ENCODE data around the gene PACS1. TPM values are rescaled to one million over a fixed set of nuclear protein-coding genes. Genes with fewer than 3 reads are reported as not detected.

PACS1 gene
- total RNA-seq, 3 donors from 2014 or later (not counting 1 experiment from before 2014, with no cell fraction given) = 176 to 204 (median 186) TPM

GRCh38 chr11:66126808-66127555, 56.9 kb downstream of the PACS1 start:
- peak; percentile 88 to 98 (median 93) for ATAC-seq
- H3K4me1 ChIP-seq (ENCODE audit: control insufficient read depth, insufficient read depth, low read length) = peaks cover 20% of the 10 kb centered on the region
- peak overlapping the region; percentile 69 for H3K27ac ChIP-seq (ENCODE audit: low read length)

GRCh38 chr11:66130978-66131377, 60.9 kb downstream of the PACS1 start:
- TF ChIP-seq CTCF (IDR thresholded peaks at IDR 0.05) = no peak
- H3K9me3 ChIP-seq (ENCODE audit: control insufficient read depth, insufficient read depth, low read length) = no peaks in the 10 kb centered on the region
- intact Hi-C loops (cut with micrococcal nuclease) = no loop called here
- peaks cover 15% of the 10 kb centered on the region for H3K4me1 ChIP-seq (ENCODE audit: control insufficient read depth, insufficient read depth, low read length)
- H3K4me3 ChIP-seq (ENCODE audit: low read length) = no peak overlapping the region
- H3K4me3 Mint-ChIP-seq = no peak overlapping the region
- no peaks in the 10 kb centered on the region for H3K27me3 Mint-ChIP-seq (ENCODE audit: low read depth in 2 of 2)
- H3K27ac Mint-ChIP-seq = peak overlapping the region; percentile 4 to 67
- peaks cover 34 to 44% of the 10 kb centered on the region in 2 donors for H3K4me1 Mint-ChIP-seq
- ATAC-seq = no peak
- no peaks in the 10 kb centered on the region for H3K36me3 ChIP-seq (ENCODE audit: control insufficient read depth, insufficient read depth, low read length)
- H3K9me3 Mint-ChIP-seq = no peaks in the 10 kb centered on the region
- no peak overlapping the region for H3K27ac ChIP-seq (ENCODE audit: low read length)
- no peak for DNase-seq
- 79% methylated on average over 2 of the region's 3 CpGs for WGBS (ENCODE audit: insufficient coverage)
- H3K36me3 Mint-ChIP-seq = no peaks in the 10 kb centered on the region
- H3K27me3 ChIP-seq (ENCODE audit: control insufficient read depth, insufficient read depth, low read length) = no peaks in the 10 kb centered on the region

More at GRCh38 chr11:66126808-66127555, 56.9 kb downstream of the PACS1 start:
- Mint-ChIP-seq H3K4me1 (peaks cover 37 to 63% of the 10 kb centered on the region in 2 donors), H3K9me3 (no peaks in the 10 kb centered on the region), H3K4me3 (peak overlapping the region; percentile 78), H3K36me3 (no peaks in the 10 kb centered on the region), H3K27ac (peak overlapping the region; percentile 93 to 97), H3K27me3 (ENCODE audit: low read depth in 2 of 2) (no peaks in the 10 kb centered on the region)
- Histone ChIP-seq H3K36me3 (ENCODE audit: control insufficient read depth, insufficient read depth, low read length) (no peaks in the 10 kb centered on the region), H3K9me3 (ENCODE audit: control insufficient read depth, insufficient read depth, low read length) (no peaks in the 10 kb centered on the region), H3K27me3 (ENCODE audit: control insufficient read depth, insufficient read depth, low read length) (no peaks in the 10 kb centered on the region), H3K4me3 (ENCODE audit: low read length) (no peak overlapping the region)
- peak; percentile 41 to 78 for DNase-seq
- 23% methylated on average over 13 of the region's 14 CpGs for WGBS (ENCODE audit: insufficient coverage)
- TF ChIP-seq CTCF (IDR thresholded peaks at IDR 0.05) = no peak
- intact Hi-C loops (cut with micrococcal nuclease) = loop anchor here (2.0 kb wide), 1 partner anchor 56 kb away; the partner anchor contains the start of gene PACS1

- Mint-ChIP-seq H3K27ac (peak overlapping the region; percentile 17 to 67), H3K9me3 (no peaks in the 10 kb centered on the region), H3K36me3 (no peaks in the 10 kb centered on the region), H3K4me3 (no peak overlapping the region), H3K27me3 (ENCODE audit: low read depth in 2 of 2) (no peaks in the 10 kb centered on the region), H3K4me1 (peaks cover 23 to 33% of the 10 kb centered on the region in 2 donors)
- 74% methylated on average over 4 of the region's 7 CpGs for WGBS (ENCODE audit: insufficient coverage)
- intact Hi-C loops (cut with micrococcal nuclease) = no loop called here
- Histone ChIP-seq H3K9me3 (ENCODE audit: control insufficient read depth, insufficient read depth, low read length) (no peaks in the 10 kb centered on the region), H3K27ac (ENCODE audit: low read length) (no peak overlapping the region), H3K36me3 (ENCODE audit: control insufficient read depth, insufficient read depth, low read length) (no peaks in the 10 kb centered on the region), H3K27me3 (ENCODE audit: control insufficient read depth, insufficient read depth, low read length) (no peaks in the 10 kb centered on the region), H3K4me1 (ENCODE audit: control insufficient read depth, insufficient read depth, low read length) (peaks cover 6% of the 10 kb centered on the region), H3K4me3 (ENCODE audit: low read length) (no peak overlapping the region)
- DNase-seq = no peak
- no peak for ATAC-seq
- no peak for TF ChIP-seq CTCF (IDR thresholded peaks at IDR 0.05)
Measured at GRCh38 chr11:66131937-66132632, 62.0 kb downstream of the PACS1 start.
